HG03159 (cell line): ENCODE data around the gene FBXL12.
A peak's percentile ranks its signal among the peaks of the same experiment; 100 is the strongest.
"Not testable (repeated sequence)": the region's sequence is repeated elsewhere in the genome, so short reads cannot be mapped to it uniquely, and the experiment has no call there.

Experiments used
- ATAC-seq: cut with Tn5 transposase; IDR thresholded peaks from one replicate; pipeline ENCODE4 v1.9.1; 2021; ENCODE audit warnings: mild to moderate bottlenecking, moderate library complexity; ENCODE audit not compliant: unreplicated experiment

Gene FBXL12

GRCh38 chr19:9793071-9793591 is 25.7 kb downstream of the FBXL12 start:
- no peak for ATAC-seq

DNA sequence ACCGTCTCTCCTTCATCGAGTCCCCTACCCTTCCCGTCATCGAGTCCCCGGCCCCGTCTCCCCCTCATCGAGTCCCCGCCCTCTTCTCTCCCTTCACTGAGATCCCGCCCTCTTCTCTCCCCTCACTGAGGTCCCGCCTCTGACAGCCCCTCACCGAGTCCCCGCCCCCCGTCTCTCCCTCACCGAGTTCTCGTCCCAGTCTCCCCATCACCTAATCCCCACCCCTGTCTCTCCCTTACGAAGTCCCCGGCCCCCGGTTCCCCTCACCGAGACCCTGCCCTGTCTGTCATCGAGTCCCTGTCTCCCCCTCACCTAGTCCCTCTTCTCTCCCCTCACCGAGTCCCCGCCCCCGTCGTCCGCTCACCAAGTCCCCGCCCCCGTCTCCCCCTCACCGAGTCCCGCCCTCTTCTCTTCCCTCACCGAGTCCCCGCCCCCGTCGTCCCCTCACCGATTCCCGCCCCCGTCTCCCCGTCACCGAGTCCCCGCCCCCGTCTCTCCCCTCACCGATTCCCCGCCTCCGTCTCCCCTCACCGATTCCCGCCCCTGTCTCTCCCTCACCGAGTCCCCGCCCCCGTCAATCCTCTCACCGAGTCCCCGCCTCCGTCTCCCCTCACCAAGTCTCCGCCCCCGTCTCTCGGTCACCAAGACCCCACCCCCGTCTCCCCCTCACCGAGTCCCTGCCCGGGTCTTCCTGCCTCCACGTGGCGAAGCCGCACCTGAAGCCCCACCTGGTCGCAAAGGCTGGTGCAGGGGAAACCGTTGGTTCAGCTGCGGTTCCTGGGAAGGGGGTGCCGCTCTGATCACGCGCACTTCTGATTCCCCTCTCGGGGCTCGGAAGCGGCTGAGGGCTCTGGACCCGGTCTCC is 26.4 kb downstream of the FBXL12 start:
- peak; percentile 46 for ATAC-seq

GRCh38 chr19:9791552-9792205 is 27.2 kb downstream of the FBXL12 start:
- peak; percentile 46 for ATAC-seq

DNA sequence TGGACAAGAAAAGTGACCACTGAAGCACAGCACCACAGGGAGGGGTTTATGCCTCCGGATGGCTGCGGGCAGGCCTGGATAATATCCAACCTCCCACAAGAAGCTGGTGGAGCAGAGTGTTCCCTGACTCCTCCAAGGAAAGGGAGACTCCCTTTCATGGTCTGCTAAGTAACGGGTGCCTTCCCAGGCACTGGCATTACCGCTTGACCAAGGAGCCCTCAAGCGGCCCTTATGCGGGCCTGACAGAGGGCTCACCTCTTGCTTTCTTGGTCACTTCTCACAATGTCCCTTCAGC is 27.9 kb downstream of the FBXL12 start:
- ATAC-seq = not testable (repeated sequence)

GRCh38 chr19:9789579-9789978 is 29.3 kb downstream of the FBXL12 start:
- ATAC-seq = not testable (repeated sequence)

- no peak for ATAC-seq
These were observed 29.8 kb downstream of the FBXL12 start for GRCh38 chr19:9789066-9789465.

- ATAC-seq = not testable (repeated sequence)
These were observed 30.3 kb downstream of the FBXL12 start for GRCh38 chr19:9788604-9789003.

GRCh38 chr19:9786819-9787218 is 32.1 kb downstream of the FBXL12 start:
- ATAC-seq = no peak

DNA sequence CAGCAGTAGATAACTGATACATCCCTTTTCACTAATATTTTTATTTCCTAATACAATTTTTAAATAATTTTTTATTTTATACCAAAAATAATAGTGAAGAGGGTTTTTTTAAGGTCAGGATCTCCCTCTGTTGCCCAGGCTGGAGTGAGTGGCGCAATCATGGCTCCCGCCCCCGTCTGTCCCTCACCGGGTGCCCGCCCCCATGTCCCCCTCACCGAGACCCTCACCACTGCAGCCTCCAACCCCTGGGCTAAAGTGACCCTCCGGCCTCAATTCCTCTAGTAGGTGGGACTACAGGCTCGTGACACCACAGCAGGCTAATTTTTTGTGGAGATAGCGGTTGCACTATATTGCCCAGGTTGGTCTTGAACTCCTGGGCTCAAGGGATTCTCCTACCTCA is 32.5 kb downstream of the FBXL12 start:
- no peak for ATAC-seq

GRCh38 chr19:9785367-9786331 is 33.2 kb downstream of the FBXL12 start:
- peak; percentile 77 for ATAC-seq

- ATAC-seq = not testable (repeated sequence)
These were observed 34.7 kb downstream of the FBXL12 start for GRCh38 chr19:9784163-9784496.

DNA sequence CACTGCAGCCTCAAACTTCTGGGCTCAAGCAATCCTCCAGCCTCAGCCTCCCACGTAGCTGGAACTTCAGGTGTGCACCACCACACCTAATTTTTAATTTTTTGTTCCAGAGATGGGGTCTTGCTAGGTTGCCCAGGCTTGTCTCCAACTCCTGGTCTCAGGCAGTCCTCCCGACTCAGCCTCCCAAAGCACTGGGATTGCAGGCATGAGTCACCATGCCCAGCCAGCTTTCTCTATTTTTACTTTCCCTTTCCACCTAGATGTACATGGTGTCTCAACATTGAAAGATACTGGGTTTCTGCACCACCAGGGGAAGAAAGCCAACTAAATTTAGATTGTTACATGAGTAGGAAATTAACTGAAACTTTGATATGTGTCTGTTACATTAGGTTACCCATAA is 36.5 kb downstream of the FBXL12 start:
- no peak for ATAC-seq

DNA sequence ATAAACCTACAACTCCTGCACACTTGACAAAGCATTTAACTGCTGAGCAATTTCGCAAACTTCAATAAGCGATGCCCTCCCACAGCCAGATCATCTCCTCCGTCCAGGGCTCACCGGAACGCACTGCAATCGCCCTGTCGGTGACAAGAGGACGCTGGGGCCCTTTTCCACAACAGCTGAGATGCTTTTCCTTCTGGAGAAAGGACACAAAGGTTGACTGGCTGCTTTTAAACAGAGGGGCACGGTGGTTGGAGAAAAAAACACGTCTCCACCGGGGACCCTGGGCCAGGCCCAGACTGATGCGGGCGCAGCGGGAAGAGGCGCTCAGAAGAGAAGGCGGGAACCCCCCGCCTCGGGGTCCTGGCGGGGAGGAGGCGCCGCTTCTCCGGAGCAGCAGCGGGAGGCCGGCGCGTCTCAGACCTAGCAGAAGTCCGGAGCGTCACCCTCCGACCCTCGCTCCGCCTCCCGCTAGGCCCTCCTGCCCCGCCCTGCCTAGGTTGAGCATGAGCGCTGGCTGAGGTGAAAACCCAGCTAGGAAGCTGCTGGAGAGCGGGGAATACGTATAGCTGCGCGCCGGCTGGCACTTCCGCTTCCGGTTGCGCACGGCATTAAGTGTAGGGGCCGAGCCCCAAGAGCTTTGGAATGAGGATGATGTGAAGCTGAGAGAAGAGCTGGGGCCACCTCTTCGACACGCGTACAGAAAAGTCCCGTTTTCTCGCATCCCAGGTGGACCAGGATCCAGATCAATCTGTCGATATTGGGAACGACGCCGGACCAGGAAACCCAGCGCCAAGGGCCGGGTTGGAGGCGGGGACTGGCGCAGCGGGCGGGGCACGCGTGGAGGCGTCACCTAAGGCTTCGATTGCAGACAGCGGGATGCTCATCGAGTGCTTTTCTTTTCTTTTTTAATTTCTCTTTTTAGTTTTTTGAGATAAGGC is 50.4 kb downstream of the FBXL12 start, which contains the start of gene ZNF846:
Gene ZNF846, minus strand, starts transcription at position 564 of the 938 bp plus-strand sequence. CDS start 3,788 bp downstream, outside the sequence.
- ATAC-seq = peak; percentile 97
